SK-N-SH treated with all-trans-retinoic acid at 6 μM for 48 hours (cell line): Measurements from ENCODE around the gene GRAMD4.

Source experiments
- ATAC-seq: fragments of 200-7000 bp; cut with Tn5 transposase; 3 replicates; pipeline ENCODE4 v1.9.1; 2020; ENCODE audit warnings: mild to moderate bottlenecking, moderate library complexity
- BACH2 ChIP-seq: fragments of 250-450 bp; sonication (Bioruptor Pico); IDR thresholded peaks from 2 replicates; pipeline ENCODE4 v1.9.0; 2021; ENCODE audit warnings: mild to moderate bottlenecking, borderline replicate concordance
- CSDC2 ChIP-seq: fragments of 250-450 bp; sonication (Bioruptor Pico); IDR thresholded peaks from 2 replicates; pipeline ENCODE4 v1.5.0; 2020; ENCODE audit warnings: mild to moderate bottlenecking, moderate library complexity
- CSRNP3 ChIP-seq: fragments of 250-450 bp; sonication (Bioruptor Pico); IDR thresholded peaks from 2 replicates; pipeline ENCODE4 v1.5.1; 2021; ENCODE audit warnings: mild to moderate bottlenecking, moderate library complexity
- GLIS3 ChIP-seq: fragments of 250-450 bp; sonication (Bioruptor Pico); IDR thresholded peaks from 2 replicates; pipeline ENCODE4 v1.5.0; 2020; ENCODE audit warnings: mild to moderate bottlenecking, moderate library complexity
- ISL1 ChIP-seq: fragments of 250-450 bp; sonication (Bioruptor Pico); IDR thresholded peaks from 2 replicates; pipeline ENCODE4 v2.1.2; 2022; ENCODE audit warnings: mild to moderate bottlenecking, moderate library complexity
- SNAI2 ChIP-seq: fragments of 250-450 bp; sonication (Bioruptor Pico); IDR thresholded peaks from 2 replicates; pipeline ENCODE4 v1.5.0; 2020; ENCODE audit warnings: mild to moderate bottlenecking, moderate library complexity
- TOX ChIP-seq: fragments of 250-450 bp; sonication (Bioruptor Pico); IDR thresholded peaks from 2 replicates; pipeline ENCODE4 v1.8.0; 2021; ENCODE audit warnings: mild to moderate bottlenecking, moderate library complexity, borderline replicate concordance
- ZC3H10 ChIP-seq: fragments of 250-450 bp; sonication (Bioruptor Pico); IDR thresholded peaks from 2 replicates; pipeline ENCODE4 v1.5.1; 2021; ENCODE audit warnings: mild to moderate bottlenecking, moderate library complexity
- ZFP3 ChIP-seq: fragments of 250-450 bp; sonication (Bioruptor Pico); IDR thresholded peaks from 2 replicates; pipeline ENCODE4 v1.5.0; 2020; ENCODE audit warnings: mild to moderate bottlenecking, moderate library complexity
- ZNF565 ChIP-seq: fragments of 450-650 bp; formaldehyde crosslinking; conservative IDR thresholded peaks from 2 replicates; pipeline ENCODE4 v1.5.0; 2020; ENCODE audit warnings: low read depth, mild to moderate bottlenecking, moderate library complexity
- ZNF70 ChIP-seq: fragments of 450-650 bp; formaldehyde crosslinking; IDR thresholded peaks from 2 replicates; pipeline ENCODE4 v1.5.0; 2020; ENCODE audit warnings: mild to moderate bottlenecking, moderate library complexity
- ZNF8 ChIP-seq: fragments of 450-650 bp; formaldehyde crosslinking; IDR thresholded peaks from 2 replicates; pipeline ENCODE4 v1.5.0; 2020; ENCODE audit warnings: mild to moderate bottlenecking, moderate library complexity
- TF ChIP-seq, protein P1 (sequence below): fragments of 250-450 bp; sonication (Bioruptor Pico); IDR thresholded peaks from 2 replicates; pipeline ENCODE4 v1.5.1; 2020; ENCODE audit warnings: low read depth, mild to moderate bottlenecking, moderate library complexity
- TF ChIP-seq, protein P2 (sequence below): fragments of 250-450 bp; sonication (Bioruptor Pico); IDR thresholded peaks from 2 replicates; pipeline ENCODE4 v1.5.0; 2020; ENCODE audit warnings: mild to moderate bottlenecking, moderate library complexity
- TF ChIP-seq, protein P3 (sequence below): fragments of 250-450 bp; sonication (Bioruptor Pico); IDR thresholded peaks from 2 replicates; pipeline ENCODE4 v1.8.0; 2021; ENCODE audit warnings: low read depth, mild to moderate bottlenecking, moderate library complexity, borderline replicate concordance

The GRAMD4 gene

GRCh38 chr22:46574438-46574992 lies 45.7 kb upstream of the GRAMD4 start:
- no peak for TF ChIP-seq ZNF70 (CRISPR knock-in tag)
- no peak for TF ChIP-seq TOX (CRISPR knock-in tag)
- no peak for TF ChIP-seq ZNF565 (CRISPR knock-in tag)
- no peak for TF ChIP-seq ISL1 (CRISPR knock-in tag)
- TF ChIP-seq ZFP3 (CRISPR knock-in tag) = no peak
- TF ChIP-seq, protein P1, sequence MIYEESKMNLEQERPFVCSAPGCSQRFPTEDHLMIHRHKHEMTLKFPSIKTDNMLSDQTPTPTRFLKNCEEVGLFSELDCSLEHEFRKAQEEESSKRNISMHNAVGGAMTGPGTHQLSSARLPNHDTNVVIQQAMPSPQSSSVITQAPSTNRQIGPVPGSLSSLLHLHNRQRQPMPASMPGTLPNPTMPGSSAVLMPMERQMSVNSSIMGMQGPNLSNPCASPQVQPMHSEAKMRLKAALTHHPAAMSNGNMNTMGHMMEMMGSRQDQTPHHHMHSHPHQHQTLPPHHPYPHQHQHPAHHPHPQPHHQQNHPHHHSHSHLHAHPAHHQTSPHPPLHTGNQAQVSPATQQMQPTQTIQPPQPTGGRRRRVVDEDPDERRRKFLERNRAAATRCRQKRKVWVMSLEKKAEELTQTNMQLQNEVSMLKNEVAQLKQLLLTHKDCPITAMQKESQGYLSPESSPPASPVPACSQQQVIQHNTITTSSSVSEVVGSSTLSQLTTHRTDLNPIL (CRISPR knock-in tag) = no peak
- TF ChIP-seq ZNF8 (CRISPR knock-in tag) = no peak
- no peak for TF ChIP-seq GLIS3 (CRISPR knock-in tag)
- TF ChIP-seq, protein P2, sequence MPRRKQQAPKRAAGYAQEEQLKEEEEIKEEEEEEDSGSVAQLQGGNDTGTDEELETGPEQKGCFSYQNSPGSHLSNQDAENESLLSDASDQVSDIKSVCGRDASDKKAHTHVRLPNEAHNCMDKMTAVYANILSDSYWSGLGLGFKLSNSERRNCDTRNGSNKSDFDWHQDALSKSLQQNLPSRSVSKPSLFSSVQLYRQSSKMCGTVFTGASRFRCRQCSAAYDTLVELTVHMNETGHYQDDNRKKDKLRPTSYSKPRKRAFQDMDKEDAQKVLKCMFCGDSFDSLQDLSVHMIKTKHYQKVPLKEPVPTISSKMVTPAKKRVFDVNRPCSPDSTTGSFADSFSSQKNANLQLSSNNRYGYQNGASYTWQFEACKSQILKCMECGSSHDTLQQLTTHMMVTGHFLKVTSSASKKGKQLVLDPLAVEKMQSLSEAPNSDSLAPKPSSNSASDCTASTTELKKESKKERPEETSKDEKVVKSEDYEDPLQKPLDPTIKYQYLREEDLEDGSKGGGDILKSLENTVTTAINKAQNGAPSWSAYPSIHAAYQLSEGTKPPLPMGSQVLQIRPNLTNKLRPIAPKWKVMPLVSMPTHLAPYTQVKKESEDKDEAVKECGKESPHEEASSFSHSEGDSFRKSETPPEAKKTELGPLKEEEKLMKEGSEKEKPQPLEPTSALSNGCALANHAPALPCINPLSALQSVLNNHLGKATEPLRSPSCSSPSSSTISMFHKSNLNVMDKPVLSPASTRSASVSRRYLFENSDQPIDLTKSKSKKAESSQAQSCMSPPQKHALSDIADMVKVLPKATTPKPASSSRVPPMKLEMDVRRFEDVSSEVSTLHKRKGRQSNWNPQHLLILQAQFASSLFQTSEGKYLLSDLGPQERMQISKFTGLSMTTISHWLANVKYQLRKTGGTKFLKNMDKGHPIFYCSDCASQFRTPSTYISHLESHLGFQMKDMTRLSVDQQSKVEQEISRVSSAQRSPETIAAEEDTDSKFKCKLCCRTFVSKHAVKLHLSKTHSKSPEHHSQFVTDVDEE (CRISPR knock-in tag) = no peak
- TF ChIP-seq, protein P3, sequence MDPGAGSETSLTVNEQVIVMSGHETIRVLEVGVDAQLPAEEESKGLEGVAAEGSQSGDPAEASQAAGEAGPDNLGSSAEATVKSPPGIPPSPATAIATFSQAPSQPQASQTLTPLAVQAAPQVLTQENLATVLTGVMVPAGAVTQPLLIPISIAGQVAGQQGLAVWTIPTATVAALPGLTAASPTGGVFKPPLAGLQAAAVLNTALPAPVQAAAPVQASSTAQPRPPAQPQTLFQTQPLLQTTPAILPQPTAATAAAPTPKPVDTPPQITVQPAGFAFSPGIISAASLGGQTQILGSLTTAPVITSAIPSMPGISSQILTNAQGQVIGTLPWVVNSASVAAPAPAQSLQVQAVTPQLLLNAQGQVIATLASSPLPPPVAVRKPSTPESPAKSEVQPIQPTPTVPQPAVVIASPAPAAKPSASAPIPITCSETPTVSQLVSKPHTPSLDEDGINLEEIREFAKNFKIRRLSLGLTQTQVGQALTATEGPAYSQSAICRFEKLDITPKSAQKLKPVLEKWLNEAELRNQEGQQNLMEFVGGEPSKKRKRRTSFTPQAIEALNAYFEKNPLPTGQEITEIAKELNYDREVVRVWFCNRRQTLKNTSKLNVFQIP (CRISPR knock-in tag) = no peak
- no peak for TF ChIP-seq ZC3H10 (CRISPR knock-in tag)
- TF ChIP-seq SNAI2 (CRISPR knock-in tag) = no peak
- no peak for TF ChIP-seq BACH2
- no peak for TF ChIP-seq CSDC2 (CRISPR knock-in tag)
- no peak for ATAC-seq

GRCh38 chr22:46574993-46575910 lies 44.9 kb upstream of the GRAMD4 start:
- peak; percentile 36 for ATAC-seq
- TF ChIP-seq BACH2 = no peak
- TF ChIP-seq CSRNP3 (CRISPR knock-in tag) = no peak
- TF ChIP-seq, protein P3 (CRISPR knock-in tag) = no peak
- TF ChIP-seq, protein P1 (CRISPR knock-in tag) = no peak
- no peak for TF ChIP-seq ZFP3 (CRISPR knock-in tag)

- ATAC-seq = peak; percentile 4; the same call in 1 of the 3 replicates
- TF ChIP-seq ZNF70 (CRISPR knock-in tag) (no peak), ZFP3 (CRISPR knock-in tag) (no peak)
Observed at GRCh38 chr22:46575911-46576555, 44.2 kb upstream of the GRAMD4 start.
